K562 (cell line): ENCODE results near the gene ISG20. TPM values are rescaled to one million over a fixed set of nuclear protein-coding genes. Genes with fewer than 3 reads are reported as not detected.

Experiments used
- ATAC-seq: fragments of 200-7000 bp; cut with Tn5 transposase; 3 replicates; pipeline ENCODE4 v1.9.1; 2020; ENCODE audit warnings: moderate library complexity
- BruUV-seq: library from RNA; stranded (reverse); fragments of 400-500 nt; replicated peaks from 2 replicates; lab custom pipeline; 2021; lab: Mats Ljungman, UMichigan
- CTCF ChIA-PET: fragments of 300-600 bp; formaldehyde crosslinking; extraction: SDS; loops from one replicate; lab custom pipeline; 2021; ENCODE audit warnings: low intra/inter-chr PET ratio; lab: Yijun Ruan, JAX
- POLR2A ChIA-PET: fragments of 300-600, 350-650 bp; sonication (Branson Sonifier 250); formaldehyde crosslinking; extraction: SDS; loops from one replicate; lab custom pipeline; 2021; ENCODE audit warnings: antibody characterized with exemption, inconsistent platforms; lab: Yijun Ruan, JAX
- DNase-seq, 4 experiments: peaks; one replicate each; pipeline versions ENCODE4 v3.0.0 to v3.0.0-alpha.2; 2011 to 2018; ENCODE audit warnings: low spot score in 3 of 4, mixed read lengths in 3 of 4; ENCODE audit errors: extremely low read depth in 1 of 4
- FAIRE-seq: peaks from 2 replicates; lab custom pipeline; 2011; peaks lifted over from hg19 to GRCh38; lab: Jason Lieb, UNC
- H2AFZ ChIP-seq: 2 replicates; pipeline ENCODE4 v1.6.0; 2011; ENCODE audit warnings: low read depth, low read length, control low read depth, inconsistent platforms
- H3K27ac ChIP-seq: fragments of 200-600 bp; 3 replicates; pipeline ENCODE4 v1.8.0; 2011; ENCODE audit warnings: low read depth, mild to moderate bottlenecking, control low read depth, inconsistent platforms, low read length, moderate library complexity, mixed read lengths; ENCODE audit errors: extremely low read depth
- H3K27me3 ChIP-seq, 2 experiments: fragments of 300-600 bp in 1 of 2; 2 replicates in 1 of 2; 3 replicates in 1 of 2; pipeline versions ENCODE4 v1.6.0 to v1.8.0; 2011; ENCODE audit warnings: inconsistent platforms in 2 of 2, low read length in 2 of 2, mild to moderate bottlenecking in 1 of 2, mixed read lengths in 1 of 2, moderate library complexity in 1 of 2; ENCODE audit not compliant: control insufficient read depth in 2 of 2, insufficient read depth in 2 of 2
- H3K36me3 ChIP-seq: fragments of 300-600 bp; 3 replicates; pipeline ENCODE4 v1.8.0; 2011; ENCODE audit warnings: mild to moderate bottlenecking, low read length, inconsistent platforms; ENCODE audit not compliant: control insufficient read depth, insufficient read depth
- H3K4me1 ChIP-seq, 2 experiments: fragments of 200-600 bp in 1 of 2; replicated peaks in 1 of 2; 2 replicates in 1 of 2; 3 replicates in 1 of 2; pipeline versions ENCODE4 v1.5.1 to v1.8.0; 2011; ENCODE audit warnings: inconsistent platforms in 2 of 2, low read length in 2 of 2, mild to moderate bottlenecking in 1 of 2, mixed read lengths in 1 of 2, moderate library complexity in 1 of 2; ENCODE audit not compliant: control insufficient read depth in 2 of 2, insufficient read depth in 2 of 2
- H3K4me2 ChIP-seq: 2 replicates; pipeline ENCODE4 v1.6.1; 2011; ENCODE audit warnings: low read length, control low read depth, inconsistent platforms, mixed read lengths; ENCODE audit not compliant: insufficient read depth
- H3K4me3 ChIP-seq: fragments of 200-600 bp; sonication (generic), shearing (Covaris generic); 2 replicates; pipeline ENCODE4 v1.5.1; 2016; ENCODE audit warnings: control low read depth, inconsistent platforms
- H3K79me2 ChIP-seq: fragments of 200-600 bp; 3 replicates; pipeline ENCODE4 v1.8.0; 2011; ENCODE audit warnings: low read length, inconsistent platforms; ENCODE audit not compliant: control insufficient read depth, insufficient read depth
- H3K9ac ChIP-seq, 2 experiments: 2 replicates each; pipeline versions ENCODE4 v1.6.0 to v1.6.1; 2011; ENCODE audit warnings: low read depth in 2 of 2, low read length in 2 of 2, control low read depth in 1 of 2, inconsistent platforms in 1 of 2, mild to moderate bottlenecking in 1 of 2, mixed read lengths in 1 of 2; ENCODE audit not compliant: insufficient read depth in 1 of 2
- H3K9me1 ChIP-seq: one replicate; pipeline ENCODE4 v1.6.0; 2011; ENCODE audit warnings: inconsistent platforms, mild to moderate bottlenecking, low read length, moderate library complexity; ENCODE audit not compliant: control insufficient read depth, insufficient read depth
- H3K9me3 ChIP-seq: replicated peaks from 2 replicates; pipeline ENCODE4 v1.5.1; 2011; ENCODE audit warnings: low read depth, low read length, inconsistent platforms; ENCODE audit not compliant: control insufficient read depth, insufficient read depth
- H4K20me1 ChIP-seq: replicated peaks from 2 replicates; pipeline ENCODE4 v1.6.1; 2011; ENCODE audit warnings: low read length, inconsistent platforms, mixed read lengths; ENCODE audit not compliant: control insufficient read depth, insufficient read depth
- ADNP ChIP-seq: fragments of 200-800 bp; sonication (Bioruptor generic); IDR thresholded peaks from 2 replicates; pipeline ENCODE4 v1.6.1; 2016; ENCODE audit warnings: missing genetic modification characterization, missing compliant biosample characterization
- ARID2 ChIP-seq: fragments of 450-650 bp; IDR thresholded peaks from 2 replicates; pipeline ENCODE4 v1.6.1; 2017; ENCODE audit warnings: antibody characterized with exemption, mild to moderate bottlenecking
- BCOR ChIP-seq: fragments of 450-650 bp; IDR thresholded peaks from 2 replicates; pipeline ENCODE4 v1.6.1; 2016
- KDM1A ChIP-seq, 2 experiments: fragments of 450-650 bp; IDR thresholded peaks; 2 replicates each; pipeline ENCODE4 v1.6.1; 2016; ENCODE audit warnings: mild to moderate bottlenecking in 2 of 2
- MAZ ChIP-seq, 2 experiments: fragments of 450-650 bp in 1 of 2; sonication (generic) in 1 of 2; formaldehyde crosslinking; IDR thresholded peaks in 1 of 2; conservative IDR thresholded peaks in 1 of 2; 2 replicates each; pipeline versions ENCODE4 v1.4.0 to v1.5.0; 2020; ENCODE audit warnings: mild to moderate bottlenecking in 1 of 2, missing genetic modification reagents in 1 of 2
- PKNOX1 ChIP-seq: fragments of 450-650 bp; IDR thresholded peaks from 2 replicates; pipeline ENCODE4 v1.6.1; 2016
- POLR2H ChIP-seq: IDR thresholded peaks from 2 replicates; pipeline ENCODE4 v1.6.1; 2016; ENCODE audit warnings: missing genetic modification characterization, low read depth, mild to moderate bottlenecking, control low read depth, missing compliant biosample characterization, moderate library complexity
- RBM25 ChIP-seq: fragments of 200-400 bp; formaldehyde crosslinking; IDR thresholded peaks from 2 replicates; pipeline ENCODE4 v1.6.1; 2018; ENCODE audit warnings: low read length, low read depth, moderate library complexity; ENCODE audit not compliant: severe bottlenecking
- SMARCA5 ChIP-seq: fragments of 450-650 bp; IDR thresholded peaks from 2 replicates; pipeline ENCODE4 v1.6.1; 2016
- THRB ChIP-seq: fragments of 450-650 bp; formaldehyde crosslinking; conservative IDR thresholded peaks from 2 replicates; pipeline ENCODE4 v1.4.0; 2022; ENCODE audit warnings: mild to moderate bottlenecking, missing genetic modification characterization
- TRIM28 ChIP-seq: fragments of 450-650 bp; IDR thresholded peaks from 2 replicates; pipeline ENCODE4 v1.6.1; 2017
- ZFP36 ChIP-seq: fragments of 150-350 bp; IDR thresholded peaks from 2 replicates; pipeline ENCODE4 v1.6.1; 2018; ENCODE audit warnings: low read length, low read depth; ENCODE audit not compliant: partially characterized antibody
- ZFP91 ChIP-seq: sonication (generic); formaldehyde crosslinking; IDR thresholded peaks from 2 replicates; pipeline ENCODE4 v1.8.0; 2022; ENCODE audit warnings: mild to moderate bottlenecking, missing genetic modification reagents
- ZNF699 ChIP-seq: fragments of 250-450 bp; sonication (Bioruptor Pico); IDR thresholded peaks from 2 replicates; pipeline ENCODE4 v1.8.0; 2021; ENCODE audit warnings: mild to moderate bottlenecking, moderate library complexity; ENCODE audit not compliant: insufficient replicate concordance
- WGBS: fragments of 100-300 bp; shearing (Covaris generic); methylation state at CpG from one replicate; pipeline ENCODE4 v1.1.6; 2016; ENCODE audit warnings: low coverage, mixed read lengths; ENCODE audit not compliant: insufficient coverage; ENCODE audit errors: missing lambda C conversion rate; 5-methylcytosine and 5-hydroxymethylcytosine counted together
- in situ Hi-C: fragments of 300-500 bp; cut with MboI; formaldehyde crosslinking; loops from 4 replicates; pipeline ENCODE4 v1.15.0; 2018; ENCODE audit warnings: inconsistent platforms, mixed read lengths
- intact Hi-C: fragments of 100-400 bp; cut with micrococcal nuclease; formaldehyde crosslinking; loops from 2 replicates; pipeline ENCODE4 v1.14.2; 2022
- polyA plus RNA-seq, 8 experiments: library from polyadenylated mRNA; depleted of rRNA in 4 of 8; stranded (reverse) in 5 of 8; unstranded in 3 of 8; fragments of >200 nt; fragmentation: Nextera tagmentation in 2 of 8; fragmentation: Illumina TruSeq in 1 of 8; extraction: Ambion mirVana in 2 of 8; extraction: Trizol in 1 of 8; gene quantifications; 2 replicates each; pipeline versions ENCODE4 v1.2.1 to v1.2.3, GENCODE V29; 2011 to 2014; ENCODE audit warnings: inconsistent platforms in 1 of 8, missing spikeins in 1 of 8
- total RNA-seq, 7 experiments: library from RNA; depleted of rRNA in 6 of 7; stranded (reverse); fragments of >200 nt in 6 of 7; fragmentation: Illumina TruSeq in 2 of 7; extraction: Trizol in 2 of 7; gene quantifications; 2 replicates each; pipeline versions ENCODE4 v1.2.1 to v1.2.3, GENCODE V29; 2011 to 2021; ENCODE audit warnings: low replicate concordance in 1 of 7
- TF ChIP-seq, protein P1 (sequence below): sonication (generic); formaldehyde crosslinking; IDR thresholded peaks from 2 replicates; pipeline ENCODE4 v1.8.1; 2023; ENCODE audit warnings: mild to moderate bottlenecking, missing genetic modification reagents
- TF ChIP-seq, protein P2 (sequence below): fragments of 450-650 bp; IDR thresholded peaks from 2 replicates; pipeline ENCODE4 v1.6.1; 2016; ENCODE audit warnings: antibody characterized with exemption

Gene ISG20
- total and polyA plus RNA-seq, 9 of the 15 experiments (the other 6 are each of a cell fraction or from before 2014, with no cell fraction given), result 0.06 to 2.1 (median 1.00) TPM

DNA sequence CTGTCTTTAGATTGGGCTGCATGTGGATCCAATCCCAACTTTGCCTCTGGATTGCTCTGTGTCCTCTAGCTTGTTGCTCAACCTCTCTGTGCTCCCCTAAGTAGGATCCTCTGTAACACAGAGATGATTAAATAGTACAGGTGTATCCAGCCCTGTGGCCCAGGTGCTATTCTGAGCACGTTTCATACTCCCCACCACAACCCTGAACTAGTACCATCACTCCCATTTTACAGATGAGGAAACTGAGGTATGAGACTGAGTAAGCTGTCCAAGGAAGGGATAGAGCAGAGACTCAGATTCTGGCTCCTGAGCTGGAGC lies 7.2 kb downstream of the ISG20 start:
- ATAC-seq, result no peak
- Histone ChIP-seq H3K36me3 (no peaks in the 10 kb centered on the region), H3K27ac (no peak overlapping the region), H2AFZ (no peak overlapping the region), H3K4me2 (no peak overlapping the region), H3K4me1 (no peaks in the 10 kb centered on the region), H3K79me2 (no peaks in the 10 kb centered on the region), H3K9me3 (no peaks in the 10 kb centered on the region), H3K9ac (no peak overlapping the region), H3K4me3 (no peak overlapping the region), H4K20me1 (peaks cover 3% of the 10 kb centered on the region; the same call in 1 of the 2 replicates), H3K27me3 (peaks cover 0 to 33% of the 10 kb centered on the region in 2 experiments; a peak in 3 of 5 replicates), H3K9me1 (no peaks in the 10 kb centered on the region)
- TF ChIP-seq POLR2H (tag), result no peak
- TF ChIP-seq MAZ (CRISPR knock-in tag; conservative IDR thresholded peaks at IDR 0.05 in 1 of 2, IDR thresholded peaks at IDR 0.05 in 1 of 2), result no peak
- 0 out of 2 replicates have a peak, but pooled peaks have one; percentile 28 for TF ChIP-seq SMARCA5
- TF ChIP-seq PKNOX1, result no peak
- TF ChIP-seq ZFP91 (CRISPR knock-in tag), result no peak
- TF ChIP-seq, protein P1, sequence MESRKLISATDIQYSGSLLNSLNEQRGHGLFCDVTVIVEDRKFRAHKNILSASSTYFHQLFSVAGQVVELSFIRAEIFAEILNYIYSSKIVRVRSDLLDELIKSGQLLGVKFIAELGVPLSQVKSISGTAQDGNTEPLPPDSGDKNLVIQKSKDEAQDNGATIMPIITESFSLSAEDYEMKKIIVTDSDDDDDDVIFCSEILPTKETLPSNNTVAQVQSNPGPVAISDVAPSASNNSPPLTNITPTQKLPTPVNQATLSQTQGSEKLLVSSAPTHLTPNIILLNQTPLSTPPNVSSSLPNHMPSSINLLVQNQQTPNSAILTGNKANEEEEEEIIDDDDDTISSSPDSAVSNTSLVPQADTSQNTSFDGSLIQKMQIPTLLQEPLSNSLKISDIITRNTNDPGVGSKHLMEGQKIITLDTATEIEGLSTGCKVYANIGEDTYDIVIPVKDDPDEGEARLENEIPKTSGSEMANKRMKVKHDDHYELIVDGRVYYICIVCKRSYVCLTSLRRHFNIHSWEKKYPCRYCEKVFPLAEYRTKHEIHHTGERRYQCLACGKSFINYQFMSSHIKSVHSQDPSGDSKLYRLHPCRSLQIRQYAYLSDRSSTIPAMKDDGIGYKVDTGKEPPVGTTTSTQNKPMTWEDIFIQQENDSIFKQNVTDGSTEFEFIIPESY (CRISPR knock-in tag), result no peak
- TF ChIP-seq RBM25, result peak; percentile 89
- TF ChIP-seq, protein P2, sequence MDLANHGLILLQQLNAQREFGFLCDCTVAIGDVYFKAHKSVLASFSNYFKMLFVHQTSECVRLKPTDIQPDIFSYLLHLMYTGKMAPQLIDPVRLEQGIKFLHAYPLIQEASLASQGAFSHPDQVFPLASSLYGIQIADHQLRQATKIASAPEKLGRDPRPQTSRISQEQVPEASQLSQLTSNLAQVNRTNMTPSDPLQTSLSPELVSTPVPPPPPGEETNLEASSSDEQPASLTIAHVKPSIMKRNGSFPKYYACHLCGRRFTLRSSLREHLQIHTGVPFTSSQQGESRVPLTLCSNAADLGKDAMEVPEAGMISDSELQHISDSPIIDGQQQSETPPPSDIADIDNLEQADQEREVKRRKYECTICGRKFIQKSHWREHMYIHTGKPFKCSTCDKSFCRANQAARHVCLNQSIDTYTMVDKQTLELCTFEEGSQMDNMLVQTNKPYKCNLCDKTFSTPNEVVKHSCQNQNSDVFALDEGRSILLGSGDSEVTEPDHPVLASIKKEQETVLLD, result no peak
- peak; percentile 54; the same call in 1 of the 2 replicates for TF ChIP-seq ADNP (tag)
- TF ChIP-seq ARID2, result no peak
- peak; percentile 32 to 39; a peak in 2 of 4 replicates for TF ChIP-seq KDM1A (IDR thresholded peaks at IDR 0.05)
- peak; percentile 85 for TF ChIP-seq BCOR
- peak; percentile 60 for TF ChIP-seq ZFP36
- TF ChIP-seq TRIM28, result no peak
- no peak for TF ChIP-seq THRB (CRISPR knock-in tag)
- no peak for TF ChIP-seq ZNF699 (CRISPR knock-in tag)
- intact Hi-C loops (no loop called here), in situ Hi-C loops (no loop called here)
- DNase-seq, result no peak
- no TSS peak for BruUV-seq
- ChIA-PET CTCF (no interaction called here), POLR2A (interaction anchor here (0.7 kb wide), 1 partner anchor 414 kb away, joined by 3 read pairs; no protein-coding TSS in a partner anchor)
- 0% methylated on average over 1 of the region's 1 CpG for WGBS
- FAIRE-seq, result no peak
